Activated T-cell treated with anti-CD3 and anti-CD28 coated beads for 1 hour (primary cell): ENCODE measurements around the gene C17orf67.

Source experiments
- DNase-seq: peaks from one replicate; pipeline ENCODE4 v3.0.0-alpha.2; 2020; ENCODE audit warnings: low read depth

Gene C17orf67, protein sequence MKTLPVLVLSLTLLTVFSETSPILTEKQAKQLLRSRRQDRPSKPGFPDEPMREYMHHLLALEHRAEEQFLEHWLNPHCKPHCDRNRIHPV

DNA sequence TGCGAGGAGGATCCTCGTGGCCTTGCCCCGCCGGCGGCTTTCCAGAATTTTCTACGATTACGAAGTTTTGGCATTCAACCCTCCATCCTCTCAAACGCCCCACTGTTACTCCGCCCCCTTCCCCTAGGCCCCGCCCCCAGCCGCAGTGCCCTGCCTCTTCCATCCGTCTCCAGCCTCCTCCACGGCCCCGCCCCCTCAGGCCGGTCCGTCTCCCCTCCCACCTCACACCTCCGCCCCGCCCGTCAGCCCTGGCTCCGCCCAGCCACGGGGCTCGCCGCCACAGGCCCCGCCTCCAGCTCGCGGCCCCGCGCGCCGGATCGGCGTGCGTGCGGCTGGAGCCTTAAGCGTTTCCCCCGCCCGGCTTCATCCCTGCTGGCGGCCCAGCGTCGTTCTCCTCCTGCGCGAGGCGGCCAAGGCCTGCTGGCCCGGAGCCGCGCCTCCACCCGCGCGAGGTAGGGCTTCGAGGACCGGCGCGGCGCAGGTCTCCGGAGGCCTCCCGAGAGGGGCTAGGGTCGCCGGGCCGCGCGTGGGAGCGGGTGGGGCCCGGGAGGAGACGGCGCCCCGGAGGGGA, at the start of gene C17orf67, which contains the start of gene DGKE:
C17orf67 (minus strand) TSS at position 112 of the 571 bp plus-strand sequence. CDS start 18,110 bp downstream, outside the sequence.
DGKE (plus strand) TSS at position 343 of the 571 bp plus-strand sequence. CDS start 645 bp downstream, outside the sequence.
- DNase-seq, result peak; percentile 99

DNA sequence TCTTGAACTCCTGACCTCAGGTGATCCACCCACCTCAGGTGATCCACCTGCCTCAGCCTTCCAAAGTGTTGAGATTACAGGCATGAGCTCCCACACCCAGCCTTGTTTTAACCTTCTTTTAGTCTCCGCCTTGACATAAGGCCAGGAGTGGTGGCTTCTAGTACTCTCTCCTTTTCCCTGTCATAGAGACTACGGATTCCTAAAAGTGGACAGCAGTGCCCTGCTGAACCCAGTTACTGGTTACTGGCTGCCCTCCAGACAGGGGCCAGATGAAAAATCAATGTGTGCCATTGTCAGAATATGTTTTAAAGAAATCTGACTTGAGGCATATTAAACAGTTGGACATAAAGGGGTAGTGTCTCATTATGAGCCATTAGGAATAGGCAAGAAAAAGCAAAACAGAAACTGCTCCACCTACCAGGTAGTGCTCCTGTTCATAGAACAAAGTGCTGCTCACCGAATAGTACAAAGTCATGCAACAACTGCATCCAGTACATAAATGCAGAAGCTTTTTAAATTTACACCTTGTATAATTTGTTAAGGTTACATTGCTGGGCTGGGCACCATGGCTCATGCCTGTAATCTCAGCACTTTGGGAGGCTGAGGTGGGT, 48.1 kb upstream of the C17orf67 start:
- DNase-seq, result no peak

DNA sequence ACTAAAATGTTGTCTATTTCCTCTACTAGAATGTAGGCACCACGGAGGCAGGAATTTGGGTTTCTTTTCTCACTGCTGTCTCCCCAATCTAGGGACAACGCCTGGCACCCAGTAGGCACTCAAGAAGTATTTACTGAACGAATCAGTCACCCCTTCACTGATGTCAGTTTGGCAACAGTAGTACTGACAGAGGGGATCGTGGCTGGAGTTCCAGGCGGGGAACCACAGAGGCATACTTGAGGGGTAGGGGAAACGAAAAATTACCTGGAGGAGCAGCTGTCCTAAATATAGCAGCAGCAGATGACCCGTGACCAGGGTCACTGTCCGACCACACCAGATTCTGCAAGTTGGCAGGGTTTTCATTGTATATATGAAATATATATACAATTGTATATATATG, 46.9 kb upstream of the C17orf67 start:
- DNase-seq, result no peak

DNA sequence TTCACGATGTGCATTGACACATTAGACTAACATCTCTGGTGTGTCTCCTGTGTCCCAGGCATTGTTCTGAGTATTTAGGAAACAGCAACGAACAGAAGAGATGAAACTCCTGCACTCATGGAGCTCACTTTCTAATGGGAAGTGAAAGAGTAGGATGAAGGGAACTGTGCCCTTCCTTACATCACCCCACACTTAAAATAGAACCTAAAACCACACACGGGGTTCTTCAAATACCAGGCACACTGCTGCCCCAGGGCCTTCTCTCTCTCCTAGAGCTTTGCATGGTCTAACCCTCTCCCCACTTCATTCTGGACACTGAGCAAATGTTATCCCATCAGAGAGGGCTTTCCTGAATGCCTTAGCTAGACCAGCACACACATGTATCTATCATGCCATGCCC, 46.4 kb upstream of the C17orf67 start:
- no peak for DNase-seq

DNA sequence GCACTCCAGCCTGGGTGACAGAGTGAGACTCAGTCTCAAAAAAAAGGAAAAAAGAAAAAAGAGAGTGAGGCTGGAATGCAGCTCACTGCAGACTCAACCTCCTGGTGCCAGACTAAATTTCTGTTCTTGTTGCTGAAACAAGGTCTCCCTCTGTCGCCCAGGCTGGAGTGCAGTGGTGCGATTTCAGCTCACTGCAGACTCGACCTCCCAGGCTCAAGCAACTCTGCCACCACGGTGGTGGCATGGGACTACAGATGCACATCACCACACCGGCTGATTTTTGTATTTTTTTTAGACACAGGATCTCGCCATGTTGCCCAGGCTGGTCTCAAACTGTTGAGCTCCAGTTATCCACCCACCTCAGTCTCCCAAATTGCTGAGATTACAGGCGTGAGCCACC, 45.6 kb upstream of the C17orf67 start:
- DNase-seq, result no peak

DNA sequence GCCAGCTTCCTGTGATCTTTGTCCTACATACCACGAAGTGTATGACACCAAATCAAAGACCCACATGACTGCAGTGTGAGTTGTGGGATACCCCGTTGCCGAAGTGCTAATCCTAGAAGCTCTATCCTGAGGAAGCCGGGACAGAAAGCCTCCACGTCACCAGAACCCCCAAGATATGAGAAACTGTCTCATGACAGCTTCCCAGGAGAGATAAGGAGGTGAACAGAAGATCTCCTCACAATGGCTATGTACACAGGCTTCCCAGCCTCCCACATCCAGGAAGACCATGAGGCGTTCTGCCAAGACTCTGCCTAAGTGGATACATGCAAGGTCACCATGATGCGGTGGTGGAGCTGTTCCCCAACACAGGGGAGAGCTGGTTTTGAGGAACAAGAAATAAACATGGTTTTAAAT, 43.1 kb upstream of the C17orf67 start:
- DNase-seq, result no peak

DNA sequence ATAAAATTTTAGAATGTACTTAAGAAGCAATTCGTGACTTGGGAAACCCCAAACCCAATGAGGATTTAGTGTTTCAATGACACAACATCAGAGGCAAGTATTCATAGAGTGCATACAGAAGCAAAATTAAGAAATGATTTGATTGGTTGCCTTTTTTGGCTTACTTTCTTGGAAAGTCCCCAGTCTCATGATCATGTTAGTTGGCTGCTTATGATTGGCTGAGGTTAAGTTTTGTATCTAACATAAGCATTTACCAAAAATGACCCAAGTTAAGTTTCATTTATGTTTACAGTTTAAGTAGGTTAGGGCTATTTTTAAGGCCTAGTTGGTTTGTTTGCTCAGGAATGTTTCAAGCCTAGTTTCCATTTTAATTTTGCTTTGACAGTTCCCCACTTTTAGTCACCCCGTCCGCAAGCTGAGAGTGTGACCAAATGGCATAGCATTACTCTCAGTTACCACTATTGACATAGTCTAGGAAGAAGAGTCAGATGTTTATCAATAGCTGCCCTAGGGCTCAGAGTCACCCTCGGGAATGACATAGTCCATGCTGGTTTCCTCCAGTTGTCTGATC, 36.4 kb upstream of the C17orf67 start:
- no peak for DNase-seq

DNA sequence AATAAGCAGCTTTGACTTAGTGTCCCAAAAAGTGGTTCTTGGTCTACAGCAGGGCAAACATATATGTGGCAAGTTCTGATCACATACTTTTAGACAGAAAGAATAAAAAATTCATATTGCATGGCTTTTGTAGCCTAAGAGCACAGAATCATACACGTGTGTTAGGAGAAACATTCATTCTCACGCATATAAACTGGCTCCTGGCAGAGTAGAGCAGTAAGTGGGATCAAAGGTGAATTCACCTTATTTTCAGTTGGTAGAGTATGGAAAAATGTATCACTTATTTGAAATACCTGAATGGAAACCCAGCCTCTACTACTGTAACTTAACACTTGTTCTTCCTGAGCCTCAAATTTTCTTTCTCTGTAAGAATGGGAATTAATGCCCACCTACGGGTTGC, 35.0 kb upstream of the C17orf67 start:
- no peak for DNase-seq

DNA sequence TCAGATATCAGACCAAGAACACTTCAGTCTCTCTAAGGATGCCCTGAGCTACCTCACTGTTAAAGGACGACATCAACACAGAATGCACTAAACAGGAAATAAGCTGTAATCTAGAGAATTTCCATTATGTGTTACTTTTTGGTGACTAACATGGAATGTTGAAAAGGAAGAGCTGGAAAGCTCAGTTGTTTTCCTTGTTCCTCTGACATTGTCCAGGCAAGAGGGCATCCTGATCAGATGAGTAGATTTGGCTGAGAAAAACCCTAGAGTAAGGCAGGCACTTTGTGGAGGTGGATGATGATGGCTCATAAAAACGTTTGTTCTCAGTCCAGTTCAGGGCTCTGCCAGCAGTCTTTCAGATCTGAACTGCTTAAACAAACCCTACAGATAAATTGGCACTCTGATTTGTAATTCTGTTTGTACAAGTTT, 34.2 kb upstream of the C17orf67 start:
- DNase-seq, result no peak

DNA sequence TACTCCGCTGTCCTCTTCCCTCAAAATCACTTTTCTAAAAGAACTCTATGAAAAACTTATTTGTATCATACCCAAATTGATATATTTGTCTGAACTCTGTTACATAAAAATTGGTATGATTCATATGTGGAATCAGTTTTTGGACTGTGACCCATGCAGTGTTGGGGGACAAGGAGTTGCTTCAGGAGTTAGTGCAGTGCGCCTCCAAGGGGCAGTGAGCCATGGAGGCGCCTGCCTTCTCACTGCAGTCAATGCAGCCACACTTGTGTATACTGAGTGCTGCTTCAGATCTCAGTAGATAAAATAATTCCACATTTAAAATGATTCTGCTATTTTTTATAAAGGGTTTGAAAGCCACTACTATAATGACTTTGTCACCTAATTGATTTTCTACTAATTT, 32.8 kb upstream of the C17orf67 start:
- no peak for DNase-seq

DNA sequence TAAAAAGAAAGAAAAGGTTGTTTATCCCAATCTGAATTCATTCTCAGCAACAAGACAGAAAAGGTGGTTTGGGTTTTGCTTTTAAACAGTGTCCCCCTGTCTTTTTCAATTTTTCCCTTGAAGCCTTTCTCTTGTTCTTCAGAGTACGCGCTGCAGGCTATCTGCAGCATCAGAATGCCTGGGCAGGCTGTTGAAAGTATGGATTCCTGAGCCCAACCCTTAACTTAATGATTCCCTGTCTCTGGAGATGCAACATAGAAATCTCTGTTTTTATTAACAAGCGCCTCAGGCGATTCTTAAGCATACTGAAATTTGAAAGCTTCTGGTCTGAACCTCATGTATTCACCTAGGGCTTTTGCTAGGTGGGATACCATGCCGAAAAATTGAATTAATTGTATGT, 32.4 kb upstream of the C17orf67 start:
- DNase-seq, result no peak

DNA sequence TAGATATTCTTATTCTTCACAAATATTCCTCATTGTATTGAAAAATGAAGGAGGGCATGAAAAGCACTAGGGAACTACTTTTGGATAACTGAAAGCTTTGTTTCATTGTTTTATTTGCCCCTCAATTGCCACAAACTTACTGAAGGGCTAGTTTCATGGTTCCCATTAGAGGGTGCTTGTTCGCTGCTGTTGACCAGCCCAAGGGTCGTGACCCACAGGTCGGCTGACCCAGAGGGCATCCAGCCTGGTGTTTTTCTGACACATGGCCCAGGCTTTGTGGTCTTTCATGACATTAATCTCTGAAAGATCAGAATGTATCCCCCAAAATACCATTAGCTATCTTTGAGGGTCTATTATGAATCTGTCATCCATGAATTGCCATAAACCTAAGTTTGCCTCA, 30.3 kb upstream of the C17orf67 start:
- no peak for DNase-seq

DNA sequence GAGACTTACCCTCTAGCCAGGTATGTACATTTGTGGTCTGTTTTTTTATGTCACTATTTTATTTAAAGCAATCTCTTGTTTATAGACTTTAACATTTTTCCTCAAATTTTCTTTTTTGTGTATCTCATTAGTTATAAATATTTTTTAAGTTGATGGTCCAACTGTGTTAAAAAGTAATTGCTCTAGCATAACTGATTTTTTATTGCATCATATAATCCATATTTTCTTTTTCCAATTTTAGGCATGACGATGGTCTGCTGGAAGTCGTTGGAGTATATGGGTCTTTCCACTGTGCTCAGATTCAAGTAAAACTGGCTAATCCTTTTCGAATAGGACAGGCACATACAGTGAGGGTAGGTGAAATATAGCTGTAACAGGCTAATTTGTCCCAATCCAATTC, 28.2 kb upstream of the C17orf67 start:
- no peak for DNase-seq

DNA sequence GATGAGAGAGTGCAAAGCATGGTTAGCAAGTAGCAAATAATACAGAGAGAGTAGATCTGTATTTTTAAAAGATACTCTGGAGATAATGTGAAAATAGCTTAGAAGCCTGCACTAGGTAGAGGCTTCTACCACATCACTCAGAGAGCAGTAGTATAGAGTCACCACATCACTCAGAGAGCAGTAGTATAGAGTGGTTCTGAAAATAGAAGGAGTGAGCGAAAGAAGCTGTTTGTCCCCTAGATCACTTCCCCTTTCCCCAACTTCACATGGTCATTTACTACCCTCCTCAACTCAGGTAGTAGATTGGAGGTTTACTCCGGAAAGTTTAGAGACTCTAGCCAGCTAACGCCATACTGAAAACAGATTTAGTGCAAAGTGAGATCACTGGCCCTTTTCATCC, 17.3 kb upstream of the C17orf67 start:
- DNase-seq, result no peak

DNA sequence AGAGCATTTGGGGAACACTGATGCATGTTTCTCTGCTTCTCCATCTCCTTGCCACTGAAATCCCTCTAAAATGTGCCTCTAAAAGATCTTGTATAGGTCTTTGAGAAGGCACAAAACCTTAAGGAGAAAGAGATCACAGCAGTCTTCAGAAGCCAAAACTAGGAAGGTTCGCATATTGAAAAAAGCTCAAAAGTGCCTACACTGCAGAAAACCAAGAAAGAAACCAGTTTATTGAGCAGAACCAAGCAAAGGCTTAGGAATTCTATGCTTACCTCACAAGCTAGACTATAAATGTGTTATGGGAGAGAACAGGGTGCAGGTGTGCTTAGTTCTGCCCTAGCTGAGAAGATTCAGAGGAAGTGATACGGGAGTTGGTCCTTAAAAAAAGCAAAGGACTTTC, 16.9 kb upstream of the C17orf67 start:
- no peak for DNase-seq

DNA sequence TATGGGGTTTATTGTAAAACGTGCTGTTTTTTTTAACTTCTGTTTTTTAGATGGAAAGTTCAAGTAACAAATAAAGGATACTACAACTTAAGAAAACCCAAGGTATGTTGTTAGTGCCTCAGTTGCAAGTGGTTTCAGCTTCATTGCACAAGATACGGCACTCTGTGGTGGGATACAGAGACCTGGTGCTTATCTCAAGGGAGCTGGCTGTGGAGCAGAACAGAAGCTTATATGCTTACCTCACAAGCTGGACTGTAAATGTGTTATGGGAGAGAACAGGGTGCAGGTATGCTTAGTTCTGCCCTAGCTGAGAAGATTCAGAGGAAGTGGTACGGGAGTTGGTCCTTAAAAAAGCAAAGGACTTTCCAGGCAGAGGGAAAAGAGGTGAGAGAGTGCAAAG, 15.4 kb upstream of the C17orf67 start:
- DNase-seq, result no peak

DNA sequence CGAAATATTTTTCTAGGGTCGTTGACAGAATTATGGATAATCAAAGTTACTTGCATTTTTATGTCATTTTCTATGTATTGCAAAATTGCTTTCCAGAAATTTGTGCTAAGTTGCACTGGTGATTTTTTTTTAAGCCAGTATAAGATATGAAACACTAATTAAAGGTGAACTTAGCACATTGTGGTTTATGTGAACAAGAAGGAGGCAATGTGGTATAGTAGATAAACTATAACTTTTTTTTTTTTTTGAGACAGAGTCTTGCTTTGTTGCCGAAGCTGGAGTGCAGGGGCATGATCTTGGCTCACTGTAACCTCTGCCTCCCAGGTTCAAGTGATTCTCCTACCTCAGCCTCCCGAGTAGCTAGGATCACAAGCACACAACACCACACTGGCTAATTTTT, 13.4 kb upstream of the C17orf67 start:
- DNase-seq, result no peak

DNA sequence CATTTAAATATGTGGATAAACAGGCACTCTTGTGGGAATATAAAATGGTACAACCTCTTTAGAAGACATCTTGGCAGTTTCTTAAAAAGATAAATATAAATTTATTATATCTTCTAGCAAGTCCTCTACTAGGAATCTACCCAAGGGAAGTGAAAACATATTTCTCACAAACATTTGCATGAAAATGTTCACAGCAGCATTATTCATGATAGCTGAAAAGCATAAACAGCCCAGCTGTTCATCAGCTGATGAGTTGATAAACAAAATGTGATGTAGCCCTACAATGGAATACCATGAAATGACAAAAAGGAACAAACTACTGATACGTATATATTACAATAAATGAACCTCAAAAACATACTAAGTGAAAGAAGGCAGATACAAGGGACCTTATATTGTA, 12.2 kb upstream of the C17orf67 start:
- DNase-seq, result no peak

DNA sequence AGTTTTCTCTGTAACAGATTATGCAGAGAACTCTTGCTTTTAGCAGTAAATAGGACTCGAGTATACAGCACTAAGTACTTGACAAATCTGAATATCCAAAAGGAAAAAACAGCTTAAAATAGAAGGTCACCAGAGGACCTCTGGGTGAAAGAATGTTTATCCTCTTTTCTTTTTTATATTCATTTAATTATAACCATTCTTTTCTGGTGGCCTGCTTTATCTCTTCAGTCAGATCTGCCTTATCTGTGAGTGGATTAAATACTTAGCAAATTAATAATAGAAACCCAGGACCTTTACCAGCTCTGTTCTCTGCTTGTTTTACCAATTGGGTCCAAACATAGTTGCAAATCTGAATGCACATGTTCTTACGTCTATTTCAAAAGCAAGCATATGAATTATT, 8.9 kb upstream of the C17orf67 start:
- DNase-seq, result no peak

DNA sequence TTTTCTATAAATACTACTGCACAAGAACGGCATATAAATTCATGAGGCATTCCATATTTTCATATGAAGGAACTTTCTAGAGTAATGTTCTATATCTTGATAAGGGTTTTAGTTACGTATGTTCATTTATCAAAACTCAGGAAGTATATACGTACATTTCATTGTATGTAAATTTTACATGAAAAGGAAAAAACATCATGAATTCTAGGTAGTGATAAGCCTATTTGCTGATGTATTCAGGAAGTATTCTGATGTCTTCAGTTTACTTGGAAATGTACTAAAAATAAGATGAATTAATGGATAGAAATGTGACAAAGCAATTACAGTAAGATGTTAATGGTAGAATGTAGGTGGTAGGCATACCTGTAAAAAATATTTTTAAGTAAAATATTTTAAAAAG, 5.0 kb upstream of the C17orf67 start:
- no peak for DNase-seq

DNA sequence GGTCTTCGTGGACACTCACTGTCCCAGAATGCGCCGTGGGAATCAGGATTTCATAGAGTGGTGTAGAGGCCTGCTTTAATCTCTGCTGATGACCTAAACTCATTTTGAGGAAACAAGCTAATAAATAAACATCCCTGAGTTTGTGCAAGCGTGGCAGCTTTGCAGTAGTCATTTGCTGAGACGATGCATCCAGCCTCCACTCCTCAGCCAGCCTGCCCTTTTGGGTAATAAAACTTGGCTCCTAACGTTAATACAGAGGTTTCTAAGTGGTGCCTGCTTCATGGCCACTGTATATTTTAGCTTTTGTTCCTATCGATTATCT, 1.5 kb upstream of the C17orf67 start:
- DNase-seq, result no peak

DNA sequence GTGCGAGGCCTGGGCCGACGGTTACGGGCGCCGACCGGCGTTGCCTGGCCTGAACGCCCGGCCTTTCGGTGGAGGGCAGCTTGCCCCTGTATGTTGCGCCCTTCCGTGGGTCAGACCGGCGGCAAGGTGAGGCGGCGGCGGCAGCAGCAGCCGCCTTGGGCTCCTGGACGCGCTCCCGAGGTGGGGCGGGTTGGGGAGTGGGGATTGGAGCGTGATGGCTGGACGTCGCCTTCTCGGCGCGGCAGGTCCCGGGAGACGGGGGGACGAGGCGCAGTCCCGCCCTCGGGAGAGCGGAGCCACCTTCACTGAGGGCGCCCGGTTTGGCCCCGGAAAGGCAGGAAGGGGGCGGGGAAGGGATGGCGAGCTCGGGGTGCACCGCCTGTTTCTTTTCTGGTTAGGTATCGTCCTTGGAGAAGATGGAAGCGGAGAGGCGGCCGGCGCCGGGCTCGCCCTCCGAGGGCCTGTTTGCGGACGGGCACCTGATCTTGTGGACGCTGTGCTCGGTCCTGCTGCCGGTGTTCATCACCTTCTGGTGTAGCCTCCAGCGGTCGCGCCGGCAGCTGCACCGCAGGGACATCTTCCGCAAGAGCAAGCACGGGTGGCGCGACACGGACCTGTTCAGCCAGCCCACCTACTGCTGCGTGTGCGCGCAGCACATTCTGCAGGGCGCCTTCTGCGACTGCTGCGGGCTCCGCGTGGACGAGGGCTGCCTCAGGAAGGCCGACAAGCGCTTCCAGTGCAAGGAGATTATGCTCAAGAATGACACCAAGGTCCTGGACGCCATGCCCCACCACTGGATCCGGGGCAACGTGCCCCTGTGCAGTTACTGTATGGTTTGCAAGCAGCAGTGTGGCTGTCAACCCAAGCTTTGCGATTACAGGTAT, 902 bp upstream of the C17orf67 start:
- DNase-seq, result peak; percentile 51
